Memory B cell (primary cell): ENCODE measurements around the gene SRSF11.
A peak's percentile ranks its signal among the peaks of the same experiment; 100 is the strongest.

Experiments used
- ATAC-seq: fragments of 150-1000 bp; cut with Tn5 transposase; 2 replicates; pipeline ENCODE4 v1.10.0; 2021; ENCODE audit warnings: low read depth, mild to moderate bottlenecking, moderate library complexity
- DNase-seq, 2 donors: peaks; one replicate each; pipeline ENCODE4 v3.0.0; 2022; ENCODE audit warnings: low spot score in 2 of 2
- H3K27ac Mint-ChIP-seq: one replicate; pipeline ENCODE4 v1.8.0; 2022; ENCODE audit warnings: mild to moderate bottlenecking, moderate library complexity, mixed read lengths
- H3K27me3 Mint-ChIP-seq: one replicate; pipeline ENCODE4 v1.8.0; 2022; ENCODE audit warnings: mixed read lengths
- H3K36me3 Mint-ChIP-seq: one replicate; pipeline ENCODE4 v1.8.0; 2022; ENCODE audit warnings: mild to moderate bottlenecking, mixed read lengths
- H3K4me1 Mint-ChIP-seq: one replicate; pipeline ENCODE4 v1.8.0; 2022; ENCODE audit warnings: mixed read lengths
- H3K4me3 Mint-ChIP-seq: one replicate; pipeline ENCODE4 v1.8.0; 2022; ENCODE audit warnings: mild to moderate bottlenecking, moderate library complexity, mixed read lengths
- H3K9me3 Mint-ChIP-seq: one replicate; pipeline ENCODE4 v1.8.0; 2022; ENCODE audit warnings: mixed read lengths

The SRSF11 gene

DNA sequence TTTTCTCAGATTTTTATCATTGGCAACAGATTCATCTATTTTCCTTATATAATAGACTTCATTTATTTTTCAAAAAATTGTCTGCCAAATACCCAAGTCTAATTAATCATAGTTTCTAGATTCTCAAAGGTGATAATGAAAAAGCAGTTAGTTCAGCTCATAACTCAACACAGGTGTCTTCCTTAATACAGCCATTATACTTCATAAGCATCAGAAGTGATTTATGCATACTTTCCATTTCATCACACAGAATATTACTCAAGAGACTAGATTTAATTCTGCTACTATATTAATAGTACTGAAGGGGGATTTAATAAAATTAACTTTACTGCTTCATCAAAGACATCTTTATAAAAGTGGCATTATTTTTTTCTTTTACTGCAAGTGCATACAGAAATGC is 18.8 kb downstream of the SRSF11 start:
- H3K27ac Mint-ChIP-seq = no peak overlapping the region
- no peaks in the 10 kb centered on the region for H3K9me3 Mint-ChIP-seq
- H3K4me1 Mint-ChIP-seq = no peaks in the 10 kb centered on the region
- no peak for ATAC-seq
- no peaks in the 10 kb centered on the region for H3K27me3 Mint-ChIP-seq
- H3K4me3 Mint-ChIP-seq = no peak overlapping the region
- H3K36me3 Mint-ChIP-seq = peaks cover 35% of the 10 kb centered on the region
- DNase-seq = no peak

DNA sequence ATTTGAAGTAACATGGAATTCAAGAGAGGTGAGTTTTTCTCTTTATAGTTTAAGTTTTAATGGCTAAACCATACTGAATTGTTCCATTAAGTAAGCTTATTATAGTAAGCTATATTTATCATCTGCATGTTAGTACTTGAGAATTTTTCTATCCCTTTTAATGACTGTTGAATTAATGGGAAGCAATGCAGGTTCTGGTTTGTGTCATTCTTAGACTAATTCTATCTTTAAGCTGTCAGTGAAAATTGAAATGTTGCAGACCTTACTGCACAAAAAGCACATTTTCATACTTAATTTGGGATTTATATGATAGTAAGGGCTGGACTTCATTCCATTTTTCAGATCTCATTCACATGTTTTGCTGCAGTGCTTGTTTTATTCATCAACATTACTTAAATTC is 25.9 kb downstream of the SRSF11 start:
- H3K4me1 Mint-ChIP-seq = no peaks in the 10 kb centered on the region
- DNase-seq (no peak), ATAC-seq (no peak)
- no peak overlapping the region for H3K4me3 Mint-ChIP-seq
- no peaks in the 10 kb centered on the region for H3K9me3 Mint-ChIP-seq
- H3K36me3 Mint-ChIP-seq = peaks cover 49% of the 10 kb centered on the region
- H3K27me3 Mint-ChIP-seq = no peaks in the 10 kb centered on the region
- H3K27ac Mint-ChIP-seq = no peak overlapping the region

DNA sequence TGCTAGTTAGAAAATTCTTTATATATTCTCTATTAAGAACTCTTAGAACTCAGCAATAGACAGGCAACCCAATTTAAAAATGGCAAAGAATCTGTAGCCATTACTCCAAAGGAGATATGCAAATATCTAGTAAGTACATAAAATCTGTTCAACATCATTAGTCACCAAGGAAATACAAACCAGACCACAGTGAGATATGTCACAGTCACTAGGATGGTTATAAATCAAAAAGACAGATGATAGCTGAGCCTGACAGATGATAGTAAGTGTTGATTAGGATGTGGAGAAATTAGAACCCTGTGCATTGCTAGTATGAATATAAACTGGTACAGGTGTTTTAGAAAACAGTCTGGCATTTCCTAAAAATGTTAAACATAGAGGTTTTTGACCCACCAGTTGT is 26.6 kb downstream of the SRSF11 start:
- Mint-ChIP-seq H3K36me3 (peaks cover 49% of the 10 kb centered on the region), H3K4me1 (no peaks in the 10 kb centered on the region), H3K9me3 (no peaks in the 10 kb centered on the region), H3K27me3 (no peaks in the 10 kb centered on the region), H3K27ac (peak overlapping the region; percentile 37), H3K4me3 (no peak overlapping the region)
- ATAC-seq = no peak
- DNase-seq = no peak

DNA sequence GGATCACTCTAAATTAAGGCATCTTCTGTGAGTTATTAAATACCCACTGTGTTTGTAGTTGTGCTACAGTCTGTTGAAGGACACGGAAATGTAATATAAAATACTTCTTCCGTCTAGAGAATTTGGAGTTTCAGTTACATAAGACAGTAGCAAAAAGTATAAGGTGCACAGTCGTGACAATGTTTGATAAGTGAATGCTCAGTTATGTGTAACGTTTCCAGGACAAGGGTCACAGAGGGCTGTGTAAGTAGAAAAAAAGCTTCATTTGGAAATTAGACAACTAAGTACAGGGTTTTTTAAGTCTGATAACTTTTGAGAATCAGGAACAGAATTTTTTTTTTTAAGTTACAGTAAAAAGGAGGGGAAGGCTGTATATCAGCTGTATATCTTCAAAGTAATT is 27.5 kb downstream of the SRSF11 start:
- Mint-ChIP-seq H3K27me3 (no peaks in the 10 kb centered on the region), H3K27ac (no peak overlapping the region), H3K36me3 (peaks cover 45% of the 10 kb centered on the region), H3K9me3 (no peaks in the 10 kb centered on the region), H3K4me1 (no peaks in the 10 kb centered on the region), H3K4me3 (no peak overlapping the region)
- DNase-seq = no peak
- ATAC-seq = no peak

DNA sequence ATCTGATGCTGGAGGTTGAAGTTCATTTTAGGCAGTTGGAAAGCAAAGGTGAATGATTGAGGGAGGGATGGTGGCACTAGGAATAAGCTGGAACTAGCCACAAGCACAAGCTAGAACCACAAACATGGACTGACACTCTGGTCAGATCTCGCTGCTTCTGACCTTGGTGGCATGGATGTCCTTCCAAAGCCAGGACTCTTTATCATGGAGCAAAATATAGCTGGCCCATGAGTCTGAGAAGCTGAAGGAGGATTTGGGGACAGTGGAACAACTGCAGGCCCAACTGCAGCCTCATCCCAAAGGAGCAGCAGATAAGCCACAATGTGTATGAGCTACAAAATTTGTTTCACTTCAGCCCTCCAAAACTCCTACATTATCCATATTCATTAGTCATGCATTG is 35.5 kb downstream of the SRSF11 start:
- no peaks in the 10 kb centered on the region for H3K27me3 Mint-ChIP-seq
- H3K27ac Mint-ChIP-seq = no peak overlapping the region
- peaks cover 5% of the 10 kb centered on the region for H3K36me3 Mint-ChIP-seq
- no peak for DNase-seq
- H3K9me3 Mint-ChIP-seq = no peaks in the 10 kb centered on the region
- no peaks in the 10 kb centered on the region for H3K4me1 Mint-ChIP-seq
- no peak overlapping the region for H3K4me3 Mint-ChIP-seq
- ATAC-seq = no peak

DNA sequence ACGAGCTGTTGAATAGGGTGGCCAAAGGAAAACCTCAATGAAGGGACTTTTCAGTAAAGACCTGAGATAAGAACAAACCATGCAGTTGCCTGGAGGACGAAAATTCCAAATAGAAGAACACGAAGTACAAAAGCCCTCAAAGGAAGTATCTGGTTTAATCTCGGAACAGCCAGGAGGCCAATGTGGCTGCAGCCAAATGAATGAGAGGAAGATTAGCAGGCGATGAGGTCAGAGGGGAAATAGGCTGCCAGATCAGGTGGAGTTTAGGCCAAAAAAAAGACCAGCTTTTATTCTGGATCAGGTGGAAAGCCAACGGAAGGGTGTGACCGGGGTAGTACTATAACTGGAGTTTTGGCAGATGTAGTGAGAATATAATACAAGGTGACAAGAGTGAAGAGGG is 43.7 kb downstream of the SRSF11 start:
- Mint-ChIP-seq H3K36me3 (peaks cover 27% of the 10 kb centered on the region), H3K4me3 (no peak overlapping the region), H3K27ac (no peak overlapping the region), H3K9me3 (peaks cover 5% of the 10 kb centered on the region), H3K4me1 (no peaks in the 10 kb centered on the region), H3K27me3 (no peaks in the 10 kb centered on the region)
- ATAC-seq = no peak
- no peak for DNase-seq

DNA sequence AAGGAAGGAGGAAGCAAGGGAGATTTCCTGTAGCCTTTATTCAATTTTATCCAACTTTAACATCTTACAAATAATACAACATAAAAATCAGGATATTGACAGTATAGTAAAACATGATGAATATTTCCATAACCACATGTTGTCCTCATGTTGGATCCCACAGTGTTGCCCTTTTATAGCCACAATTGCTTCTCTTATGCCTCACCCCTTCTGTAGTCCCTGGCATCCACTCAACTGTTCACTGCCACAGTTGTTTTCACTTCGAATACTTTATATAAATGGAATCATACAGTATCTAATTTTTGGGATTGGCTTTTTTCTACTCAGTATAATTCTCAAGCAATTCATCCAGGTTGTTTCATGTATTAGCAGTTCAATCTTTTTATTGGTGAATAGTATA is 44.8 kb downstream of the SRSF11 start:
- H3K4me3 Mint-ChIP-seq = no peak overlapping the region
- ATAC-seq (no peak), DNase-seq (no peak)
- peak overlapping the region; percentile 50 for H3K27ac Mint-ChIP-seq
- H3K9me3 Mint-ChIP-seq = peaks cover 5% of the 10 kb centered on the region
- no peaks in the 10 kb centered on the region for H3K27me3 Mint-ChIP-seq
- H3K36me3 Mint-ChIP-seq = peaks cover 27% of the 10 kb centered on the region
- H3K4me1 Mint-ChIP-seq = no peaks in the 10 kb centered on the region

DNA sequence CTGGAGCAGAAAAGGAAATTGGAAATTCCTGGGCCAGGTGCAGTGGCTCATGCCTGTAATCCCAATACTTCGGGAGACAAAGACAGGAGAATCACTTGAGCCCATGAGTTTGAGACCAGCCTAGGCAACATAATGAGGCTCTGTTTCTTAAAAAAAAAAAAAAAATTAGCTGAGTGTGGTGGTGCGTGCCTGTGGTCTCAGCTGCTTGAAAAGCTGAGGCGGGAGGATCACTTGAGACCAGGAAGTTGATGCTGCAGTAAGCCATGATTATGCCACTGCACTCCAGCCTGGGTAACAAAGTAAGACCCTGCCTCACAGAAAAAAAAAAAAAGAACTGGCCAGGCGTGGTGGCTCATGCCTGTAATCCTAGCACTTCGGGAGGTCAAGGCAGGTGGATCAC is 56.7 kb downstream of the SRSF11 start:
- Mint-ChIP-seq H3K27ac (peak overlapping the region; percentile 50), H3K4me1 (peaks cover 3% of the 10 kb centered on the region), H3K9me3 (no peaks in the 10 kb centered on the region), H3K27me3 (no peaks in the 10 kb centered on the region), H3K4me3 (no peak overlapping the region), H3K36me3 (peaks cover 27% of the 10 kb centered on the region)
- DNase-seq (no peak), ATAC-seq (no peak)

DNA sequence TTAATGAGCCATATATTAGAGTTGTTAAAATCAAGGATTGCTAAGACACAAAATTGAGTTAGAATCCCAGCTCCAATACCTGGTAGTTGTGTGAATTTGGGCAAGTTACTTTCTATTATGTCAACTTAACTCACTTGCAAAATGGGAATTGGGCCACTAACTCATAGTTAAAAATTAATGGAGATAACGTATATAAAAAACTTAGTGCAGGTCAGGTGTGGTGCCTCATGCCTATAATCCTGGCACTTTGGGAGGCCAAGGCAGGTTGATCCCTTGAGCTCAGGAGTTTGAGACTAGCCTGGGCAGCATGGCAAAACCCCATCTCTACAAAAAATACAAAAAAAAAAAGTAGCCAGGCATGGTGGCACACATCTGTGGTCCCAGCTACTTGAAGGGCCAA is 57.5 kb downstream of the SRSF11 start:
- Mint-ChIP-seq H3K9me3 (no peaks in the 10 kb centered on the region), H3K4me3 (no peak overlapping the region), H3K36me3 (peaks cover 22% of the 10 kb centered on the region), H3K4me1 (peaks cover 3% of the 10 kb centered on the region), H3K27me3 (no peaks in the 10 kb centered on the region), H3K27ac (peak overlapping the region; percentile 50)
- ATAC-seq (no peak), DNase-seq (no peak)

DNA sequence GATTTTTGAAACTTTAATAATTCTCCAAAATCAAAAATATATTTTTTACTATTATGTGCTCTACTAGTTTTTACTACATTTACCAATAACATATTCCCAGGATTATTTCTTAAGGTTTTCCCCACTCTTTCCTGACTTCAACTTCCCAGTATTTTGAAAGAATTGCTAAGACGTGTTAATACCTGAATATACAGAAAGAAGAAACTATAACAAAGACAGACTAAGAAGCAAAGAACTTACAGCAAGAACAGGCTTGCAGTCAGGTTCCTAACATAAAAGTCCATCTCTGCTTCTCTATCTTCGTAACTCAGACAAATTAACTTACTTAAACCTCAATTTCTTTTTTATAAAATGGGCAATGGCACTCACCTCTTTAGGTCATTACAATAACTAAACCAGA is 63.2 kb downstream of the SRSF11 start:
- Mint-ChIP-seq H3K27me3 (no peaks in the 10 kb centered on the region), H3K36me3 (peaks cover 18% of the 10 kb centered on the region), H3K27ac (no peak overlapping the region), H3K4me3 (no peak overlapping the region), H3K4me1 (peaks cover 5% of the 10 kb centered on the region), H3K9me3 (no peaks in the 10 kb centered on the region)
- ATAC-seq (no peak), DNase-seq (no peak)

DNA sequence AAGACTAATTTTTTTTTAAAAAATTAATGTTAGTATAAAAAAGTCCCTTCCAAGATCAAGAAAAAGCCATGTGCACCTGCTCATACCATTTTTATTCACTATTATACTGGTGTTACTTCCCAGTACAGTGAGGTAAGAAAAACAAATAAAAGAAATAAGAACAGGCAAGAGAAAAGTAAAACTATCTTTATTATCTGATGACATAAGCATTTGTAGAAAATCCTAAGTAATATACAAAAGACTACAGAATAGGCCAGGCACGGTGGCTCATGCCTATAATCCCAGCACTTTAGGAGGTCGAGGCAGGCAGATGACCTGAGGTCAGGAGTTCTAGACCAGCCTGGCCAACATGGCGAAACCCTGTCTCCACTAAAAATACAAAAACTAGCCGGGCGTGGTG is 65.3 kb downstream of the SRSF11 start:
- H3K9me3 Mint-ChIP-seq = no peaks in the 10 kb centered on the region
- peaks cover 2% of the 10 kb centered on the region for H3K4me1 Mint-ChIP-seq
- ATAC-seq (no peak), DNase-seq (no peak)
- no peak overlapping the region for H3K27ac Mint-ChIP-seq
- no peak overlapping the region for H3K4me3 Mint-ChIP-seq
- H3K36me3 Mint-ChIP-seq = peaks cover 14% of the 10 kb centered on the region
- no peaks in the 10 kb centered on the region for H3K27me3 Mint-ChIP-seq

DNA sequence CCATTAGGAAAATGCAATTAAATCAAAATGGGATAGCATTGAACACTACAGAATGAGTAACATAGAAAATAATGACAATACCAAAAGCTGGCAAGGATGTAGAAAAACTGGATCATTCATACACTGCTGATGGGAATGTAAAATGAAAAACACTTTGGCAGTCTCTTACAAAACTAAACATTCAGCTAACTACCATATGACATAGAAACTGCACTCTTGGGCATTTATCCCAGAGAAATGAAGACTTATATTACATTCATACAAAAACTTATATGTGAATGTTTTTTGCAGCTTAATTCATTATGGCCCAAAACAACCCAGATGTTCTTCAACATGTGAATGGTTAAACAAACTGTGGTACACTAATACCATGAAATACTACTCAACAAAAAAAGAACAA is 67.0 kb downstream of the SRSF11 start:
- Mint-ChIP-seq H3K4me1 (peaks cover 3% of the 10 kb centered on the region), H3K9me3 (no peaks in the 10 kb centered on the region), H3K27me3 (no peaks in the 10 kb centered on the region), H3K4me3 (no peak overlapping the region), H3K27ac (peak overlapping the region; percentile 32), H3K36me3 (peaks cover 16% of the 10 kb centered on the region)
- no peak for DNase-seq
- no peak for ATAC-seq

DNA sequence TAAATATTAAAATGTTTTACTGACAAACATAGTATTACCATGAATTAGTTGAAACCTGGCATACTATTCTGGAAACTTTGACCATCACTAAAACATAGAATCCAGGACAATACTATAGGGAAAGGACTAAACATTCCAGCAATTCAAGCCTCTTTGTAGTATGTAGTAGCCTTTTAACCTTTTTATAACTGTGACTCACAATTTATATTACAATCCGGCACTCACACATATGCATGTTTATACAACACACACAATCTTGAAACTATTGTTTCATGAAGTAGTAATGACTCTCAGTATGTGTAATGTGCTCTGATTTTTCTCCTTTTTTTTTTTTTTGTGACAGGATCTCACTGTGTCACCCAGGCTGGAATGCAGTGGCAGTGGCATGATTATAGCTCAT is 69.0 kb downstream of the SRSF11 start:
- no peak for ATAC-seq
- H3K27me3 Mint-ChIP-seq = no peaks in the 10 kb centered on the region
- H3K27ac Mint-ChIP-seq = no peak overlapping the region

DNA sequence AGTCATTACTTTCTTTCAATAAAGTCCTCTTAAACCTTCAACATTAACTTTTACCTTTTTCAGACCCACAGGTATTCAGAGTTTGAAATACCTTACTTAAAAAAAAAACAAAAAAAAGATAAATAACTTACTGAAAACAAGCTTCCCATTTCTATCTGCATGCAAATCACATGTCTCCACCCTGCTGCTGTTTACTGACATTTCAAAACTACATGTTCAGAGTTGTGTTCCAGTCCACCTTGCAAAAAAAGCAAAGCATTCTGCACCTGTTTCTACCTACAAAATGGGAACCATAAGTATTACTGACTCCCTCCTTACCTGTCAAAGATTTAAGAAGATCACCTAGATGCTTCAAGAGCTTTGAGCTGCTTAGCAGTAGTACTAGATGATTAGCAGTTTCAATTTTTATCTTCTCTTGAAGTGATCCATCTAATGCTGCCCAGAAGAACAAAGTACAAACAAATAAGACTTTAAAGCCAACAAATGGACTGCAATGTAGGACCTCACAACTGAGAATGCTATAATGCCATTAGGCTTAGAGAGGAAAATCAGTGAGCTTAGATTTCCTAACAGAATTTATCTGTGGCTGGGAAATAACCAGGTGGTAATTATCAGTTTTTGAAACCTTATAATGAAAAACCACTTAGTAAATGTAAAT is 72.1 kb downstream of the SRSF11 start:
- no peaks in the 10 kb centered on the region for H3K9me3 Mint-ChIP-seq
- H3K27me3 Mint-ChIP-seq = no peaks in the 10 kb centered on the region
- peaks cover 29% of the 10 kb centered on the region for H3K36me3 Mint-ChIP-seq
- H3K4me1 Mint-ChIP-seq = peaks cover 13% of the 10 kb centered on the region
- peak overlapping the region; percentile 69 for H3K27ac Mint-ChIP-seq
- ATAC-seq = no peak
- peak overlapping the region; percentile 19 for H3K4me3 Mint-ChIP-seq
- DNase-seq = no peak

More for the DNA sequence above, 69.0 kb downstream of the SRSF11 start:
- DNase-seq = no peak
- H3K9me3 Mint-ChIP-seq = no peaks in the 10 kb centered on the region
- peaks cover 15% of the 10 kb centered on the region for H3K4me1 Mint-ChIP-seq
- no peak overlapping the region for H3K4me3 Mint-ChIP-seq
- peaks cover 29% of the 10 kb centered on the region for H3K36me3 Mint-ChIP-seq

DNA sequence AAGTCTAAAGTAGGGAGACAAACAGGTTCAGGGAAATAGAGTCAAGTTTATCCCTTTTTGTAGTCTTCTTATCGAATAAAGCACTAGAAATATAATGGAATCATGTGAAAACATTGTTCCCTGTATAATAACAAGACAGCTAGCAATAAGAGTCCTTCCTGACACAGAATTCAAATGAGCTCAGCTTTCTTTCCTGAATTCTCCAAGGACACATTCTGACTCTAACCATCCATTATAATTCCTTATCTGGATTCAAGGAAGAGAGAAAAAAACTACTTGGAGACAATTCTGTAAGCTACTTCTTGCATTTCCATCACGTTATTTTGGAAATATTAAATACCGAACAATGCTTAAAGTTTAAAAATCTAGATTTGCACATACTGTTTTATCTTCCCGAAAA is 74.6 kb downstream of the SRSF11 start:
- Mint-ChIP-seq H3K36me3 (peaks cover 33% of the 10 kb centered on the region), H3K4me1 (peaks cover 15% of the 10 kb centered on the region), H3K27me3 (no peaks in the 10 kb centered on the region), H3K27ac (no peak overlapping the region), H3K4me3 (no peak overlapping the region), H3K9me3 (no peaks in the 10 kb centered on the region)
- DNase-seq (no peak), ATAC-seq (no peak)
